Dedifferentiated amniotic fluid mesenchymal stem cell (primary cell): ENCODE results near the gene TPPP3.
A peak's percentile ranks its signal among the peaks of the same experiment; 100 is the strongest.

ENCODE experiments used
- DNase-seq: peaks from one replicate; pipeline ENCODE4 v3.0.0-alpha.2; 2016; ENCODE audit errors: extremely low spot score

Gene TPPP3

GRCh38 chr16:67393111-67393787 lies at the start of gene TPPP3:
Gene TPPP3, minus strand, starts transcription at chr16:67393498. Its CDS starts 2,387 bp downstream, at chr16:67391111.
- peak; percentile 52 for DNase-seq

DNA sequence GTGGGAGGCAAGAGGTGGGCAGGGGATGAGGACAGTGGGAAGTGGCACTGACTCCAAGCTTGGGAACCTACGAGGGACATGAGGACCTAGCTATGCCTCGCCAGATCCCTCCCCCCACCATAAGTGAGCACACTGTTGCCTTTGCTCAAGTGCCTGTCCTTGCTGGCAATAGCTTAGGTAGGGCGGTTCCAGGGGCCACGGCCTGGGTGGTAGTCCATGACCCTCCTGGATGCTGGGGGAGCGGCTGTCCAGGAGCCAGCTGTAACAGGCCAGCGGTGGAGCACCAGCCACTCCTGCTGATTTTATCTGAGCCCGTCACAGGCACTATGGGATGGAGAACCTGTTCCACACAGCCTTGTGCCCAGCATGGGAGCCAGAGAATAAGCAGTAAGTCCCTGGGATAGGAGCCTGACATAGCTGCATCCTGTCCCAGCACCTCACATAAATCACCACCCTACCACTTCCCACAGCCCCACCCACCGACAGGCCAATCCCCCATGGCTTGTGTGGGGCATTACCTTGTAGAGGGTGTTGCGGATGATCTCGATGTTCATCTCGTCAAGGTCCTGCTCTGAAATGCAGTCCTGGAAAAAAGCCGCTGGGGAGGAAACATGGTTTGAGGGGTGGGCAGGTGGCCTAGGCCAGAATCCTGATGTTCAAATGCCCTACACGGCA lies 49.4 kb upstream of the TPPP3 start:
- no peak for DNase-seq

- no peak for DNase-seq
These were observed 48.6 kb upstream of the TPPP3 start for GRCh38 chr16:67441907-67442306.

DNA sequence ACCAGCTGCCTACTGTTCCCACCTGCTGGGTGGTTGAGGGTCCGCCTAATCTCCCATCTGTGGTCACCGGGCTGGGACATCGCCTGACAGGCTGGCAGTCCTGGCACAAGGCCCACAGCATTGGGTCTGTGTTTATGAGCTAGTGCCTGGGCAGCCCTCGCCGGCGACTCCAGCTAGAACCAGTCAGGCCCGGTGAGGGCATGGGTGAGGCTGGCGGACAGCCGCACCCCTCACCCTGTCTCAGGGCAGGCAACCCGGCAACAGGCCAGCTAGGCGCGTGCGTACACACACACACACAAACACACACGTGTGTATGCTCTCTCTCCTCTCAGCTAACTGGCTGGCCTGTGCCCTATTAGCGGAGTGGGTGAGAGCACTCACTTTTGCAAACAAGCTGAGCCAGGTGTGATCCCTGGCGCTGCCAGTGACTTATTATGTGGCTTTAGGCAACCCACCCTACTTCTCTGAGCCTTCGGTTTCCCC lies 48.0 kb upstream of the TPPP3 start:
- no peak for DNase-seq

DNA sequence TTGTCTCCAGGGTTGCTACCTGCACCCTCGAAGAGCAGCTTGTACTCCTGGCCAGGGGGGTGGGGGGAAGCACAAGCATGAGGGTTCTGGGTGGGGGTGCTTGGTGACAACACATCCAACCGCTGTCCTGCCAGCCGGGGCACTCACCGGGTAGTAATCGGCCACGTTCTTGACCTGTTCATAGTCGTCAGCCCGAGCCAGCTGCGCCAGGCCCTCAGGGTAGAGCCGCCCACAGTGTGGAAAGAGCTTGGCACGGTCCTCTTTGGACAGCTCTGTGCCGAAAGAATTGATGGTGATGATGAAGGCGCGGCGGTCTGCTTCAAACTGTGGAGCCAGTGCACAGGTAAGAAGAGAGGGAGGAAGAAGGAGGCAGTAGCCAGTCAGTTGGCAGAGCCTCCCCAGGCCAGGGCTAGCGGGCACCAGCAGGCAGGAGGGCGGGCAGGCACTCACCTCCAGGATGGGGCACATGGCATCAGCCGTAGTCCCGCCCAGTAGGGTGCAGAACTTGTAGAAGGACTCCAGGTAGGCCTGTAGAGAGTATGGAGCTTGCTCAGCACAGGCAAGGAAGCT lies 45.6 kb upstream of the TPPP3 start:
- DNase-seq: no peak

- no peak for DNase-seq
These were observed 44.9 kb upstream of the TPPP3 start for GRCh38 chr16:67438098-67438791.

GRCh38 chr16:67437513-67437912 lies 44.2 kb upstream of the TPPP3 start:
- no peak for DNase-seq

DNA sequence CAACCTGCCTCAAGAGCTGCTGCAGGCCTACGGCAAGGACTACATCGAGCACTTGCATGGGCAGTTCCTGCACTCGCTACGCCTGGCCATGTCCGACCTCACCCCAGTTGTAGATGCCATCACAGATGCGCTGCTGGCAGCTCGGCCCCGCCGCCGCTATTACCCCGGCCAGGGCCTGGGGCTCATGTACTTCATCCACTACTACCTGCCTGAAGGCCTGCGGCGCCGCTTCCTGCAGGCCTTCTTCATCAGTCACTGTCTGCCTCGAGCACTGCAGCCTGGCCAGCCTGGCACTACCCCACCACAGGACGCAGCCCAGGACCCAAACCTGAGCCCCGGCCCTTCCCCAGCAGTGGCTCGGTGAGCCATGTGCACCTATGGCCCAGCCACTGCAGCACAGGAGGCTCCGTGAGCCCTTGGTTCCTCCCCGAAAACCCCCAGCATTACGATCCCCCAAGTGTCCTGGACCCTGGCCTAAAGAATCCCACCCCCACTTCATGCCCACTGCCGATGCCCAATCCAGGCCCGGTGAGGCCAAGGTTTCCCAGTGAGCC lies 43.4 kb upstream of the TPPP3 start:
- no peak for DNase-seq

DNA sequence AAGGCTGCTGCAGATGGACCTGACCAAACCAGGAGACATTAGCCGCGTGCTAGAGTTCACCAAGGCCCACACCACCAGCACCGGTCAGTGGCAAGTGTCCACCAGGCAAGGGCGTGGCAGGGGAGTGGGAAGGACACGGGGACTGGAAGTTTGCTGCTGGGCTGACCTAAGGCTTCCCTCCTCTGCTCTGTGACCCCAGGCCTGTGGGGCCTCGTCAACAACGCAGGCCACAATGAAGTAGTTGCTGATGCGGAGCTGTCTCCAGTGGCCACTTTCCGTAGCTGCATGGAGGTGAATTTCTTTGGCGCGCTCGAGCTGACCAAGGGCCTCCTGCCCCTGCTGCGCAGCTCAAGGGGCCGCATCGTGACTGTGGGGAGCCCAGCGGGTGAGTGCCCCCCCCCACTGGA lies 42.5 kb upstream of the TPPP3 start:
- no peak for DNase-seq

DNA sequence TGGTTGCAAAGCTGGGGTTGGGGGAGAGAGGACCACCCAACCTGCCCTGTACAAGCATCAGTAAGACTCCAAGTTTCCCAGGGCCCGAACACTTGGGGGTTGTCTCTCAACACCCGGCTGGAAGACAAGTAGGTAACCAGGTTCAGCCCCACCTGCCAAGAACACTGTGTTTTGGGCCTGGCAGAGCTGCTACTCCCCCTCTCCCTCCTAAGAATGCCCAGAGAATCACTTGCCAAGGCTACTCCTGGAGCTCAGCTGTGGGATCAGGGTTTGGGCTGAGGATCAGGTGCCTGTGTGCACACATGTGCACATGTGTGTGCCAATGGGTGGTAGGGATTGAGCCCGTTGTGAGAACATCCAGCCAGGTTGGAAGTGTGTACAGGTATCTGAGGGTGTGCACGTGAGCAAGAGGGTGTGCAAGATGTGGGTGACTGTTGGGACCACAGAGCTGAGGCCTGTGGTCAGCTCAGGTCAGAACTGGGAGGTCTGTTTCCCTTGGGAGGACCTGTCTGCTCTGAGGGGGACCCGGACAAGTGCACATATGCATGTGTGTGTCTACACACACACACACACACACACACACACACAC lies 39.9 kb upstream of the TPPP3 start:
- DNase-seq: no peak

DNA sequence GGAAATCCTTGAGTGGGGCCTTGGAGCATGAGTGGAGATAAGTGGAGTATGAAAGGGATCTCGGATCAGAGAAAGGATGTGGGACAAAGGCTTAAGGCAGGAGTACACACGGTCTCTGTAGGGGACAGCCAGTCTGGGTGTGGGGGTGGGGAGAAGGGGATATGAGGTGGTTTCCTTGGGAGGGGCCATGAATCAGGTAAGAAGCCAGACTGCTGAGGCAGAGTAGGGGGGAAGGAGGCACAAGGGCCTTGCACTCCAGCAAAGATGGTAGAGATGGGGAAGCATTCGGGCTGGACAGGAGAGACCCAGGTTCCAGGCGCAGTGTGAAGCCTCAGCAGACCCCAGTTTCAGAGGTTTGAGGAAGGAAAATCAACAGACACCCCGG lies 39.2 kb upstream of the TPPP3 start:
- DNase-seq: no peak

- DNase-seq: no peak
These were observed 38.6 kb upstream of the TPPP3 start for GRCh38 chr16:67431775-67432505.

GRCh38 chr16:67430977-67431774 lies 37.9 kb upstream of the TPPP3 start, which contains the start of gene HSD11B2:
Gene HSD11B2, plus strand, starts transcription at chr16:67431121. Its CDS starts 128 bp downstream, at chr16:67431249.
- no peak for DNase-seq

DNA sequence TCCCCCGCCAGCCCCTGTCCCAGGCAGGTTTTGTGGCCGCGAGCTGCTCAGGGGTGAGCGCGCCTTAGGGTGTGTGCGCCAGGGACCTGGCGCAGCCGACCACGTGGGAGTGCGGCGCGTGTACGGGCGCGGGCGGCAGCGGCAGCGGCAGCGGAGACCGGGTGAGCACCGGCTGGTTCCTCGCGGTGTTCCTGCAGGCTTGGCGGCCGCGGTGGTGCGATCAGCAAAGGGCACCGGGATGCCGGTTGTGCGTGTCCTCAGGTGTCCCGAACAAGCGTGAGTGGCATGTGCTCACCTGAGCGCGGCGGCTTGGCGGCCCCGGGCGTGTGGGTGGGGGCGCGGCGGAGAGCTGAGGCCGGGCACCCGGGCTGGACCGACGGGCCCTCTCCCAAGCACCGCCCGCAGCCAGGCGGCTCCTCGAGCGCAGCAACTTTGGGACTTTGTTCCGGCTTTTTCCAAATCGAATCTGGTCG lies 37.2 kb upstream of the TPPP3 start:
- no peak for DNase-seq

DNA sequence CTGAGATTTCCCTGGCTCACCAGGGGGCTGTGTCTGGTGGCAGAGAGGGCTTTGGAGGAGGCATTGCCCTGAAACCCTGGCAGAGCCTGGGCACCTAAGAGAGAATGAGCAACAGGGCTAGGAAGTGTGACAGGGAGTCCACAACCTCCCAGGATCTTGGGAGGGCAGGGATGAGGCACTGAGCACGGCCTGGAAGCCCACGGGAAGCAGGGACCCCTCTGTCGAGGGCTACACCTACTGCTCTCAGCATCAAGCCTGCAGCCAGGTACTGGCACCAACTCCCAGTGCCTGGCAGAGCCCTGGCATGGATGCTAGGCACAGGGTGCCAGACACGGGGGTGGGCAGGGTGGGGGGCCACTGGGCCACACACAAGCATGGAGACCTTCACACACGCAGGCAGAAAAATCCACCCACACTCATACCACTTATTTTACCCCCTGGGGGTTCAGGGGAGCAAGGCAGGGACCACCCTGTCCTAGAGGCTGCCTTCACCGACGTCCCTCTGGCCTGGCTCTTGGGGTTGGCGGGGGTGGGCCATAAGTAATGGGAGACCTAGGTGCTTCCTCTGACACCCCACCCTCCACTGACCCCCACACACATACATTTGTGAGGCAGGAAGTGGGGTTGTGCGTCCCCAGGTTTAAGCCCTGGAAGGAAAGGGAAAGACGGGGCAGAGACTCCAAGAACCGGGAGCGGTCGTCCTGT lies 36.7 kb upstream of the TPPP3 start:
- DNase-seq: no peak

- no peak for DNase-seq
These were observed 35.9 kb upstream of the TPPP3 start for GRCh38 chr16:67429053-67429798.

GRCh38 chr16:67428146-67428731 lies 34.9 kb upstream of the TPPP3 start:
- peak; percentile 36 for DNase-seq

DNA sequence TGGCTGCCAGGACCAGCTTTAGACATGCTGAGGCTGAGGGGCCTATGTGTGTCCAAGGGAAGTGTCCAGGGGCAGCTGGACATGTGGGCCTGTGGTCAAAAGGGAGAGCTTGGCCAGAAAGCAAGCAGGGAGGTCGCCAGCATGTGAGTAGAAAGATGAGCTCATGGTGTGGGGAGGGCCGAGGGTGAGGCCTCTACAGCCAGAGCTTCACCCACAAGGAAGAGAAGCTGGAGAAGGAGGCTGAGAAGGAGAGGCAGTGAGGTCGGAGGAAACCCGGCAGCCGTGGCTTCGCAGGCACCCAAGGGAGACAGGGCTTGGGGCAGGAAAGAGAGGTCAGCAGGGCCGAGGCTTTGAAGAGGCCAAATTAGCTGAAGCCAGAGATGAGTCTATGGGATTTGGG lies 33.7 kb upstream of the TPPP3 start:
- no peak for DNase-seq
